Measurements from ENCODE around the gene EXOC4.

DNA sequence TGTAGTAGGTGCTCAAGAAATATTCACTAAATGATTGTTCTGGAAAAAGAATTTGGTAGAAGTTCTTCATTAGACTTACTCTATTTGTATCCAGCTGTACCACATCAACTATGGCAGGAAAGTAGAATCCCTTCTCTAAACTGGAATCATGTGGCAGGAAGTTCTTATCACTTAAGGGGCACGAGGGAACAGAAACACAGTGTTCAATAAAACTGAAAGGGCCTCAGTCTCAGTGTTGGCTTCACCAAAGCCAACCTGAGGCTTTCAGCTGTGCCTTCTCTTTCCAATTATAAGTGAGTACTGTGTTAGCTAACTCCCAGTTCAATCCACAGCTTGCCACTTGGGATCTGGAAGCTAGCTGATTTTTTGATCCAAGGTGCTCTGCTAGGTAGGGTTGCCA is 616.7 kb downstream of the EXOC4 start:
- TF ChIP-seq, protein P1, sequence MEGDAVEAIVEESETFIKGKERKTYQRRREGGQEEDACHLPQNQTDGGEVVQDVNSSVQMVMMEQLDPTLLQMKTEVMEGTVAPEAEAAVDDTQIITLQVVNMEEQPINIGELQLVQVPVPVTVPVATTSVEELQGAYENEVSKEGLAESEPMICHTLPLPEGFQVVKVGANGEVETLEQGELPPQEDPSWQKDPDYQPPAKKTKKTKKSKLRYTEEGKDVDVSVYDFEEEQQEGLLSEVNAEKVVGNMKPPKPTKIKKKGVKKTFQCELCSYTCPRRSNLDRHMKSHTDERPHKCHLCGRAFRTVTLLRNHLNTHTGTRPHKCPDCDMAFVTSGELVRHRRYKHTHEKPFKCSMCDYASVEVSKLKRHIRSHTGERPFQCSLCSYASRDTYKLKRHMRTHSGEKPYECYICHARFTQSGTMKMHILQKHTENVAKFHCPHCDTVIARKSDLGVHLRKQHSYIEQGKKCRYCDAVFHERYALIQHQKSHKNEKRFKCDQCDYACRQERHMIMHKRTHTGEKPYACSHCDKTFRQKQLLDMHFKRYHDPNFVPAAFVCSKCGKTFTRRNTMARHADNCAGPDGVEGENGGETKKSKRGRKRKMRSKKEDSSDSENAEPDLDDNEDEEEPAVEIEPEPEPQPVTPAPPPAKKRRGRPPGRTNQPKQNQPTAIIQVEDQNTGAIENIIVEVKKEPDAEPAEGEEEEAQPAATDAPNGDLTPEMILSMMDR (IDR thresholded peaks at IDR 0.05), result no peak
- TF ChIP-seq POLR2AphosphoS5 (IDR thresholded peaks at IDR 0.05; ENCODE audit: low read depth, low read length) (no peak), SIN3A (IDR thresholded peaks at IDR 0.05; ENCODE audit: borderline replicate concordance, insufficient read depth, low read depth, low read length) (no peak), TCF7L2 (IDR thresholded peaks at IDR 0.05; ENCODE audit: low read depth, low read length) (no peak)

Measured in Panc1 (cell line).